Prostate gland (tissue), 2 donors: Measurements from ENCODE around the gene ICE2.
A peak's percentile ranks its signal among the peaks of the same experiment; 100 is the strongest.

Experiments
- CTCF ChIP-seq, 4 experiments: fragments of 200-600 bp in 2 of 4; fragments of 450-650 bp in 2 of 4; sonication (generic) in 2 of 4; IDR thresholded peaks; 1 replicate in 3 of 4; 2 replicates in 1 of 4; pipeline ENCODE4 v1.5.1; 2016 to 2019; ENCODE audit warnings: antibody characterized with exemption in 4 of 4, mild to moderate bottlenecking in 2 of 4, moderate library complexity in 2 of 4
- POLR2A ChIP-seq: fragments of 450-650 bp; IDR thresholded peaks from one replicate; pipeline ENCODE4 v1.6.1; 2016; ENCODE audit warnings: antibody characterized with exemption, mild to moderate bottlenecking
- POLR2AphosphoS5 ChIP-seq: sonication (generic); formaldehyde crosslinking; IDR thresholded peaks from one replicate; pipeline ENCODE4 v1.6.1; 2017; ENCODE audit warnings: antibody characterized with exemption

GRCh38 chr15:60408463-60408981 is 70.4 kb downstream of the ICE2 start:
- no peak for TF ChIP-seq CTCF (IDR thresholded peaks at IDR 0.05)
- no peak for TF ChIP-seq POLR2A
- peak; percentile 80 for TF ChIP-seq POLR2AphosphoS5
